Neural cell (in vitro differentiated cells): ENCODE data around the gene LPCAT3. TPM values are rescaled to one million over a fixed set of nuclear protein-coding genes. Genes with fewer than 3 reads are reported as not detected.

Experiments used
- H2AFZ ChIP-seq: fragments of 200-600, 300-800 bp; sonication (generic), shearing (Covaris generic); 2 replicates; pipeline ENCODE4 v1.6.0; 2014; ENCODE audit warnings: low read depth, mild to moderate bottlenecking, antibody characterized with exemption, low read length, moderate library complexity
- H3F3A ChIP-seq: fragments of 200-600 bp; shearing (Covaris generic); 2 replicates; pipeline ENCODE4 v1.6.1; 2016; ENCODE audit warnings: mild to moderate bottlenecking, moderate library complexity, mixed read lengths, antibody characterized with exemption, low read length; ENCODE audit not compliant: insufficient read depth, poor library complexity, severe bottlenecking
- H3K27ac ChIP-seq: fragments of 200-600, 300-800 bp; sonication (generic), shearing (Covaris generic); 2 replicates; pipeline ENCODE4 v1.5.1; 2014; ENCODE audit warnings: mild to moderate bottlenecking, low read length, moderate library complexity
- H3K27me3 ChIP-seq: fragments of 300-800, 200-600 bp; sonication (generic), shearing (Covaris generic); 2 replicates; pipeline ENCODE4 v1.6.0; 2014; ENCODE audit warnings: mild to moderate bottlenecking, low read depth, low read length, moderate library complexity; ENCODE audit not compliant: insufficient read depth
- H3K36me3 ChIP-seq: fragments of 300-800, 200-600 bp; sonication (generic), shearing (Covaris generic); 2 replicates; pipeline ENCODE4 v1.5.1; 2014; ENCODE audit warnings: mild to moderate bottlenecking, antibody characterized with exemption, low read length, moderate library complexity; ENCODE audit not compliant: insufficient read depth
- H3K4me2 ChIP-seq: fragments of 300-800, 200-600 bp; sonication (generic), shearing (Covaris generic); 2 replicates; pipeline ENCODE4 v1.6.0; 2014; ENCODE audit warnings: mild to moderate bottlenecking, low read length
- H3K4me3 ChIP-seq: fragments of 300-800, 200-600 bp; sonication (generic), shearing (Covaris generic); 2 replicates; pipeline ENCODE4 v1.5.1; 2014; ENCODE audit warnings: mild to moderate bottlenecking, low read length, moderate library complexity
- H3K79me2 ChIP-seq: fragments of 200-600 bp; shearing (Covaris generic); replicated peaks from 2 replicates; pipeline ENCODE4 v1.6.0; 2014; ENCODE audit warnings: mild to moderate bottlenecking, low read length, moderate library complexity; ENCODE audit not compliant: insufficient read depth
- H3K9ac ChIP-seq: fragments of 300-800, 200-600 bp; sonication (generic), shearing (Covaris generic); 2 replicates; pipeline ENCODE4 v1.6.1; 2016; ENCODE audit warnings: mild to moderate bottlenecking, low read length, mixed read lengths
- H3K9me2 ChIP-seq: fragments of 200-600 bp; shearing (Covaris generic); 2 replicates; pipeline ENCODE4 v1.6.1; 2016; ENCODE audit warnings: mild to moderate bottlenecking, low read length, mixed read lengths; ENCODE audit not compliant: insufficient read depth
- H3K9me3 ChIP-seq: fragments of 200-600, 300-800 bp; sonication (generic), shearing (Covaris generic); 2 replicates; pipeline ENCODE4 v1.6.1; 2016; ENCODE audit warnings: mild to moderate bottlenecking, mixed run types, low read length, moderate library complexity, mixed read lengths
- H4K20me1 ChIP-seq: fragments of 200-600 bp; shearing (Covaris generic); 2 replicates; pipeline ENCODE4 v1.6.1; 2016; ENCODE audit warnings: mild to moderate bottlenecking, mixed run types; ENCODE audit not compliant: insufficient read depth
- CTCF ChIP-seq: fragments of 450-650 bp; IDR thresholded peaks from 2 replicates; pipeline ENCODE4 v1.5.1; 2014; ENCODE audit warnings: antibody characterized with exemption, mild to moderate bottlenecking, moderate library complexity; ENCODE audit not compliant: poor library complexity, severe bottlenecking
- EP300 ChIP-seq: fragments of 450-650 bp; conservative IDR thresholded peaks from 2 replicates; pipeline ENCODE4 v1.6.1; 2014; ENCODE audit warnings: antibody characterized with exemption, mild to moderate bottlenecking, moderate library complexity; ENCODE audit not compliant: poor library complexity, severe bottlenecking
- EZH2 ChIP-seq: fragments of 200-600, 300-800 bp; shearing (Covaris generic), sonication (generic); IDR thresholded peaks from 2 replicates; pipeline ENCODE4 v1.6.1; 2014; ENCODE audit warnings: antibody characterized with exemption, low read length, borderline replicate concordance, mild to moderate bottlenecking; ENCODE audit not compliant: insufficient read depth, poor library complexity, severe bottlenecking
- MXI1 ChIP-seq: fragments of 450-650 bp; conservative IDR thresholded peaks from 2 replicates; pipeline ENCODE4 v1.6.1; 2014; ENCODE audit warnings: antibody characterized with exemption, mild to moderate bottlenecking; ENCODE audit not compliant: poor library complexity, severe bottlenecking
- POLR2AphosphoS5 ChIP-seq: IDR thresholded peaks from 2 replicates; pipeline ENCODE4 v1.6.1; 2012
- RAD21 ChIP-seq: fragments of 450-650 bp; conservative IDR thresholded peaks from 2 replicates; pipeline ENCODE4 v1.6.1; 2014; ENCODE audit warnings: antibody characterized with exemption, mild to moderate bottlenecking, moderate library complexity
- REST ChIP-seq: IDR thresholded peaks from 2 replicates; pipeline ENCODE4 v1.6.1; 2012; ENCODE audit warnings: borderline replicate concordance
- SMC3 ChIP-seq: fragments of 450-650 bp; conservative IDR thresholded peaks from 2 replicates; pipeline ENCODE4 v1.6.1; 2014; ENCODE audit warnings: antibody characterized with exemption, mild to moderate bottlenecking, moderate library complexity; ENCODE audit not compliant: poor library complexity
- TAF1 ChIP-seq: IDR thresholded peaks from 2 replicates; pipeline ENCODE4 v1.6.1; 2012; ENCODE audit warnings: low read depth
- polyA plus RNA-seq: library from polyadenylated mRNA; depleted of rRNA; stranded (reverse); fragments of >200 nt; gene quantifications from 2 replicates; pipeline ENCODE4 v1.2.3, GENCODE V29; 2014

Gene LPCAT3
- polyA plus RNA-seq, 1 donor from 2014 or later = 14.4 TPM

DNA sequence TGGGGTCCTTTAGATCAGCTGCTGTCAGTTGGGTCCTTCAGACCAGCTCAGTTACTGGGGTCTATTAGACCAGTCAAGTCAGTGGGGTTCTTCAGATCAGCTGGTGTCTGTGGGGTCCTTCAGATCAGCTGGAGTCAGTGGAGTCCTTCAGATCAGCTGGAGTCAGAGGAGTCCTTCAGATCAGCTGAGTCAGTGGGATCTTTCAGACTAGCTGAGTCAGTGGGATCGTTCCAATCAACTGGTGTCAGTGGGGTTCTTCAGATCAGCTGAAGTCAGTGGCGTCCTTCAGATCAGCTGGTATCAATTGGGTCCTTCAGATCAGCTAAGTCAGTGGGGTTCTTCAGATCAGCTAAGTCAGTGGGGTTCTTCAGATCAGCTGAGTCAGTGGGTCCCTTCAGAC, 14.7 kb upstream of the LPCAT3 start:
- Histone ChIP-seq H3K27me3 (no peaks in the 10 kb centered on the region), H3K9ac (no peak overlapping the region), H3F3A (no peaks in the 10 kb centered on the region), H3K9me2 (no peaks in the 10 kb centered on the region), H3K4me3 (no peak overlapping the region), H3K27ac (no peak overlapping the region), H3K9me3 (no peaks in the 10 kb centered on the region), H3K36me3 (no peaks in the 10 kb centered on the region), H4K20me1 (no peaks in the 10 kb centered on the region), H3K4me2 (no peak overlapping the region), H2AFZ (no peak overlapping the region), H3K79me2 (no peaks in the 10 kb centered on the region)
- TF ChIP-seq POLR2AphosphoS5 (no peak), MXI1 (no peak), EP300 (no peak), SMC3 (no peak), REST (no peak), CTCF (no peak), TAF1 (no peak), RAD21 (no peak), EZH2 (no peak)

DNA sequence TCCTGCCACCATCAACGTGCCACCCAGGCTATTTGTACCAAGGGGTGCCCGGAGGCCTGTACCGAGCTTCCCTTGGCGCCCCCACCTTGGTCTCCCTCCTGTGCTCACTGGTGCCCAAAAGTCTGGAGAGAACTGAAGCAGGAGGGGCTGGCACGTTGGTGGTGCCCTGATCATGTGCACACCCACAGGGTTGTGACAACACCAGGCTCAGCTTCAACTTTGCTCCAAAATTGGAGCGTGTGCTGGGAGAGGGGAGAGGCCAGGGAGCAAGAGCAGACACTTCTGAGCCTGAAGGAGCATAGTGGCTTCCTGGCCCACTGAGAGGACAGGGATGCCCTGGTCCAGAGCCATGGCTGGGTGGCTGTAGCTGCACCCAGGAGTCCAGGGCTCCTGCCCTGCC, 13.0 kb upstream of the LPCAT3 start:
- Histone ChIP-seq H3K9ac (no peak overlapping the region), H3K36me3 (no peaks in the 10 kb centered on the region), H3K4me2 (no peak overlapping the region), H2AFZ (no peak overlapping the region), H3F3A (no peaks in the 10 kb centered on the region), H3K9me2 (no peaks in the 10 kb centered on the region), H3K9me3 (no peaks in the 10 kb centered on the region), H3K27ac (no peak overlapping the region), H3K79me2 (no peaks in the 10 kb centered on the region), H3K27me3 (no peaks in the 10 kb centered on the region), H4K20me1 (no peaks in the 10 kb centered on the region), H3K4me3 (no peak overlapping the region)
- TF ChIP-seq POLR2AphosphoS5 (no peak), REST (no peak)
